Astrocyte (in vitro differentiated cells and primary cell): ENCODE data around the gene AKAP8.

Experiments used
- CTCF ChIP-seq: IDR thresholded peaks from 2 replicates; pipeline ENCODE4 v1.5.1; 2011; ENCODE audit warnings: low read depth, mild to moderate bottlenecking, inconsistent platforms, low read length, moderate library complexity; ENCODE audit not compliant: insufficient read depth
- EZH2 ChIP-seq: IDR thresholded peaks from 2 replicates; pipeline ENCODE4 v1.6.1; 2012; ENCODE audit warnings: mild to moderate bottlenecking, low read length, inconsistent platforms; ENCODE audit not compliant: insufficient read depth

GRCh38 chr19:15421721-15422260, 42.2 kb upstream of the AKAP8 start:
- TF ChIP-seq CTCF (no peak), EZH2 (no peak)
